Fibroblast of villous mesenchyme (primary cell): Measurements from ENCODE around the gene CRYZL1. TPM values are rescaled to one million over a fixed set of nuclear protein-coding genes. Genes with fewer than 3 reads are reported as not detected.

Source experiments
- DNase-seq: peaks from one replicate; pipeline ENCODE4 v3.0.0-alpha.2; 2010; ENCODE audit warnings: low read depth
- H3K4me3 ChIP-seq: 2 replicates; pipeline ENCODE4 v1.5.1; 2011; ENCODE audit warnings: low read depth, mild to moderate bottlenecking, low read length
- total RNA-seq: library from RNA; depleted of rRNA; stranded (reverse); fragments of >200 nt; gene quantifications from 2 replicates; pipeline ENCODE4 v1.2.3, GENCODE V29; 2012
- TF ChIP-seq, protein P1 (sequence below): IDR thresholded peaks from 2 replicates; pipeline ENCODE4 v1.5.1; 2012; ENCODE audit warnings: low read depth, mild to moderate bottlenecking, low read length; ENCODE audit not compliant: insufficient read depth

Gene CRYZL1
- total RNA-seq, 1 donor: 28.1 TPM

DNA sequence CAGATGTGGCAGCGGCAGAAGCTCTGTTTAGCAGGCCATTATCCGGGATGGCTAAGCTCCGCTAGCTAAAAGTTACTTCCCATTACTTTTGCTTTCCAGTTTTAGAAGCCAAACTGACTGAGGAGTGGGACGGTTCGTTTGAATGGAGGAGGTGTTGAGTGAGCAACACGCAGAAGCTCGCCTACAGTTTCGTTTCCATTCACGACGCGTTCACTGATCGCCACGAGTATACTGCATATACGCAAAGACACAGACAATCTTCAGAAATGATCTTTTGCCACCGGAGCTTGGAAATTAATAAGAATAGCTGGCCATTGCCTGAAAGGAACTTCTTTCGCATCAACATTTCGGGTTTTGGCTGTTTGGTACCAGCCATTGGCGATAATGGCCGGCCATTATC lies 84.1 kb downstream of the CRYZL1 start:
- no peak for DNase-seq
- H3K4me3 ChIP-seq: no peak overlapping the region
- TF ChIP-seq, protein P1, sequence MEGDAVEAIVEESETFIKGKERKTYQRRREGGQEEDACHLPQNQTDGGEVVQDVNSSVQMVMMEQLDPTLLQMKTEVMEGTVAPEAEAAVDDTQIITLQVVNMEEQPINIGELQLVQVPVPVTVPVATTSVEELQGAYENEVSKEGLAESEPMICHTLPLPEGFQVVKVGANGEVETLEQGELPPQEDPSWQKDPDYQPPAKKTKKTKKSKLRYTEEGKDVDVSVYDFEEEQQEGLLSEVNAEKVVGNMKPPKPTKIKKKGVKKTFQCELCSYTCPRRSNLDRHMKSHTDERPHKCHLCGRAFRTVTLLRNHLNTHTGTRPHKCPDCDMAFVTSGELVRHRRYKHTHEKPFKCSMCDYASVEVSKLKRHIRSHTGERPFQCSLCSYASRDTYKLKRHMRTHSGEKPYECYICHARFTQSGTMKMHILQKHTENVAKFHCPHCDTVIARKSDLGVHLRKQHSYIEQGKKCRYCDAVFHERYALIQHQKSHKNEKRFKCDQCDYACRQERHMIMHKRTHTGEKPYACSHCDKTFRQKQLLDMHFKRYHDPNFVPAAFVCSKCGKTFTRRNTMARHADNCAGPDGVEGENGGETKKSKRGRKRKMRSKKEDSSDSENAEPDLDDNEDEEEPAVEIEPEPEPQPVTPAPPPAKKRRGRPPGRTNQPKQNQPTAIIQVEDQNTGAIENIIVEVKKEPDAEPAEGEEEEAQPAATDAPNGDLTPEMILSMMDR: no peak

DNA sequence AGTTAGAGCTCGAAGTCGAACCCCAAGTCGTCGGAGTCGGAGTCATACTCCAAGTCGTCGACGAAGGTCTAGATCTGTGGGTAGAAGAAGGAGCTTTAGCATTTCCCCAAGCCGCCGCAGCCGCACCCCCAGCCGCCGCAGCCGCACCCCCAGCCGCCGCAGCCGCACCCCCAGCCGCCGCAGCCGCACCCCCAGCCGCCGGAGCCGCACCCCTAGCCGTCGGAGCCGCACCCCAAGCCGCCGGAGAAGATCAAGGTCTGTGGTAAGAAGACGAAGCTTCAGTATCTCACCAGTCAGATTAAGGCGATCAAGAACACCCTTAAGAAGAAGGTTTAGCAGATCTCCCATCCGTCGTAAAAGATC lies 86.6 kb downstream of the CRYZL1 start:
- no peak overlapping the region for H3K4me3 ChIP-seq
- TF ChIP-seq, protein P1: no peak
- no peak for DNase-seq

DNA sequence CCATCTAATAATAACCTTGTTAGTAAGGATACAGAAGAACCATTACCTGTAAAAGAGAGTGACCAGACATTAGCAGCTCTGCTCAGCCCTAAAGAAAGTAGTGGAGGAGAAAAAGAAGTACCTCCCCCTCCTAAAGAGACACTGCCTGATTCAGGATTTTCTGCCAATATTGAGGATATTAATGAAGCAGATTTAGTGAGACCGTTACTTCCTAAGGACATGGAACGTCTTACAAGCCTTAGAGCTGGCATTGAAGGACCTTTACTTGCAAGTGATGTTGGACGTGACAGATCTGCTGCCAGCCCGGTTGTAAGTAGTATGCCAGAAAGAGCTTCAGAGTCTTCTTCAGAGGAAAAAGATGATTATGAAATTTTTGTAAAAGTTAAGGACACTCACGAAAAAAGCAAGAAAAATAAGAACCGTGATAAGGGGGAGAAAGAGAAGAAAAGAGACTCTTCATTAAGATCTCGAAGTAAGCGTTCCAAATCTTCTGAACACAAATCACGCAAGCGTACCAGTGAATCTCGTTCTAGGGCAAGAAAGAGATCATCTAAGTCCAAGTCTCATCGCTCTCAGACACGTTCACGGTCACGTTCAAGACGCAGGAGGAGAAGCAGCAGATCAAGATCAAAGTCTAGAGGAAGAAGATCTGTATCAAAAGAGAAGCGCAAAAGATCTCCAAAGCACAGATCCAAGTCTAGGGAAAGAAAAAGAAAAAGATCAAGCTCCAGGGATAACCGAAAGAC lies 87.1 kb downstream of the CRYZL1 start:
- TF ChIP-seq, protein P1: no peak
- no peak for DNase-seq
- H3K4me3 ChIP-seq: no peak overlapping the region

DNA sequence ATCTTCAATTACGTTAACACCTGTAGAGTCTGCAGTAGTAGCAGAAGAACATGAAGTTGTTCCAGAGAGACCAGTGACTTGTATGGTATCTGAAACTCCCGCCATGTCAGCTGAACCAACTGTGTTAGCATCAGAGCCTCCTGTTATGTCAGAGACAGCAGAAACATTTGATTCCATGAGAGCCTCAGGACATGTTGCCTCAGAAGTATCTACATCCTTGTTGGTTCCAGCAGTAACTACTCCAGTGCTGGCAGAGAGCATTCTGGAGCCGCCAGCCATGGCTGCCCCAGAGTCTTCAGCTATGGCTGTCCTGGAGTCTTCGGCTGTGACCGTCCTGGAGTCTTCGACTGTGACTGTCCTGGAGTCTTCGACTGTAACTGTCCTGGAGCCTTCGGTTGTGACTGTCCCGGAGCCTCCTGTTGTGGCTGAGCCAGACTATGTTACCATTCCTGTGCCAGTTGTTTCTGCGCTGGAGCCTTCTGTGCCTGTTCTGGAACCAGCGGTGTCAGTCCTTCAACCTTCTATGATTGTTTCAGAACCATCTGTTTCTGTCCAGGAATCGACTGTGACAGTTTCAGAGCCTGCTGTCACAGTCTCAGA lies 88.4 kb downstream of the CRYZL1 start:
- DNase-seq: no peak
- TF ChIP-seq, protein P1: no peak
- no peak overlapping the region for H3K4me3 ChIP-seq

DNA sequence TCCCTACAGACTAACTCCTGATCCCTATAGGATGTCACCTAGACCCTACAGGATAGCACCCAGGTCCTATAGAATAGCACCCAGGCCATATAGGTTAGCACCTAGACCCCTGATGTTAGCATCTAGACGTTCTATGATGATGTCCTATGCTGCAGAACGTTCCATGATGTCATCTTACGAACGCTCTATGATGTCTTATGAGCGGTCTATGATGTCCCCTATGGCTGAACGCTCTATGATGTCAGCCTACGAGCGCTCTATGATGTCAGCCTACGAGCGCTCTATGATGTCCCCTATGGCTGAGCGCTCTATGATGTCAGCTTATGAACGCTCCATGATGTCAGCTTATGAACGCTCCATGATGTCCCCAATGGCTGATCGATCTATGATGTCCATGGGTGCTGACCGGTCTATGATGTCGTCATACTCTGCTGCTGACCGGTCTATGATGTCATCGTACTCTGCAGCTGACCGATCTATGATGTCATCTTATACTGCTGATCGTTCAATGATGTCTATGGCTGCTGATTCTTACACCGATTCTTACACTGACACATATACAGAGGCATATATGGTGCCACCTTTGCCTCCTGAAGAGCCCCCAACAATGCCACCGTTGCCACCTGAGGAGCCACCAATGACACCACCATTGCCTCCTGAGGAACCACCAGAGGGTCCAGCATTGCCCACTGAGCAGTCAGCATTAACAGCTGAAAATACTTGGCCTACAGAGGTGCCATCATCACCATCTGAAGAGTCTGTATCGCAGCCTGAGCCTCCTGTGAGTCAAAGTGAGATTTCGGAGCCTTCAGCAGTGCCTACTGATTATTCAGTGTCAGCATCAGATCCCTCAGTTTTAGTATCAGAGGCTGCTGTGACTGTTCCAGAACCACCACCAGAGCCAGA lies 89.2 kb downstream of the CRYZL1 start:
- TF ChIP-seq, protein P1: no peak
- DNase-seq: no peak
- H3K4me3 ChIP-seq: no peak overlapping the region

DNA sequence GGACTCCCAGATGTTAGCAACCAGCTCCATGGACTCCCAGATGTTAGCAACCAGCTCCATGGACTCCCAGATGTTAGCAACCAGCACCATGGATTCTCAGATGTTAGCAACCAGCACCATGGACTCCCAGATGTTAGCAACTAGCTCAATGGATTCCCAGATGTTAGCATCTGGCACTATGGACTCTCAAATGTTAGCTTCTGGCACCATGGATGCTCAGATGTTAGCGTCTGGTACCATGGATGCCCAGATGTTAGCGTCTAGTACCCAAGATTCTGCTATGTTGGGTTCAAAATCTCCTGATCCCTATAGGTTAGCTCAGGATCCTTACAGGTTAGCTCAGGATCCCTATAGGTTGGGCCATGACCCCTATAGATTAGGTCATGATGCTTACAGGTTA lies 89.9 kb downstream of the CRYZL1 start:
- no peak for DNase-seq
- TF ChIP-seq, protein P1: no peak

More for the DNA sequence above, 89.9 kb downstream of the CRYZL1 start:
- H3K4me3 ChIP-seq: no peak overlapping the region
